GM10248 (cell line): ENCODE results near the gene OR10P1.

Experiments
- CTCF ChIA-PET: fragments of 300-600 bp; sonication (Branson Sonifier 250); formaldehyde crosslinking; extraction: SDS; loops from one replicate; lab custom pipeline; 2021; ENCODE audit warnings: antibody characterized with exemption; lab: Yijun Ruan, JAX
- POLR2A ChIA-PET: fragments of 350-650 bp; sonication (Branson Sonifier 250); formaldehyde crosslinking; extraction: SDS; loops from one replicate; lab custom pipeline; 2020; ENCODE audit warnings: antibody characterized with exemption; lab: Yijun Ruan, JAX
- DNase-seq: peaks from one replicate; pipeline ENCODE4 v3.0.0; 2012; ENCODE audit errors: extremely low spot score
- TF ChIP-seq, protein P1 (sequence below): IDR thresholded peaks from 2 replicates; pipeline ENCODE4 v1.5.1; 2012; ENCODE audit warnings: mild to moderate bottlenecking, low read depth; ENCODE audit errors: extremely low read depth, missing control alignments, control extremely low read depth

The OR10P1 gene

DNA sequence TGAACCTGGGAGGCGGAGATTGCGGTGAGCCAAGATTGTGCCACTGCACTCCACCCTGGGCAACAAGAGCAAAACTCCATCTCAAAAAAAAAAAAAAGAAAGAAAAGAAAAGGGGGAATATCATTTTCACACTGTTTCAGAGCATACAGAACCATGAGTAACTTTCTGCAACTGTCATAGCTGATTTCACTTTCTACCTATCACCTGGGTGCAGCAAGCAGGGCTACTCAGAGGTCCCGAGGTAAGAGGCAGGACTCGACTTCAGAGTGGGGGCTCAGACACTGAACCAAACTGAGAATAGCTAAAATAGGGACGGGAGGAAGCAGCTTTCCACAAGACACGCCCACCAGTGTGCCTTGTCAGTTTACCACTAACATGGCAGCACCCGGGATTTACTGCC lies 29.8 kb downstream of the OR10P1 start:
- ChIA-PET CTCF (interaction anchor here (0.8 to 2.2 kb wide), 5 partner anchors 10 to 20 kb away, joined by 3 to 10 read pairs (median 5); a partner anchor contains a TSS), POLR2A (no interaction called here)
- no peak for DNase-seq
- TF ChIP-seq, protein P1, sequence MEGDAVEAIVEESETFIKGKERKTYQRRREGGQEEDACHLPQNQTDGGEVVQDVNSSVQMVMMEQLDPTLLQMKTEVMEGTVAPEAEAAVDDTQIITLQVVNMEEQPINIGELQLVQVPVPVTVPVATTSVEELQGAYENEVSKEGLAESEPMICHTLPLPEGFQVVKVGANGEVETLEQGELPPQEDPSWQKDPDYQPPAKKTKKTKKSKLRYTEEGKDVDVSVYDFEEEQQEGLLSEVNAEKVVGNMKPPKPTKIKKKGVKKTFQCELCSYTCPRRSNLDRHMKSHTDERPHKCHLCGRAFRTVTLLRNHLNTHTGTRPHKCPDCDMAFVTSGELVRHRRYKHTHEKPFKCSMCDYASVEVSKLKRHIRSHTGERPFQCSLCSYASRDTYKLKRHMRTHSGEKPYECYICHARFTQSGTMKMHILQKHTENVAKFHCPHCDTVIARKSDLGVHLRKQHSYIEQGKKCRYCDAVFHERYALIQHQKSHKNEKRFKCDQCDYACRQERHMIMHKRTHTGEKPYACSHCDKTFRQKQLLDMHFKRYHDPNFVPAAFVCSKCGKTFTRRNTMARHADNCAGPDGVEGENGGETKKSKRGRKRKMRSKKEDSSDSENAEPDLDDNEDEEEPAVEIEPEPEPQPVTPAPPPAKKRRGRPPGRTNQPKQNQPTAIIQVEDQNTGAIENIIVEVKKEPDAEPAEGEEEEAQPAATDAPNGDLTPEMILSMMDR: no peak

DNA sequence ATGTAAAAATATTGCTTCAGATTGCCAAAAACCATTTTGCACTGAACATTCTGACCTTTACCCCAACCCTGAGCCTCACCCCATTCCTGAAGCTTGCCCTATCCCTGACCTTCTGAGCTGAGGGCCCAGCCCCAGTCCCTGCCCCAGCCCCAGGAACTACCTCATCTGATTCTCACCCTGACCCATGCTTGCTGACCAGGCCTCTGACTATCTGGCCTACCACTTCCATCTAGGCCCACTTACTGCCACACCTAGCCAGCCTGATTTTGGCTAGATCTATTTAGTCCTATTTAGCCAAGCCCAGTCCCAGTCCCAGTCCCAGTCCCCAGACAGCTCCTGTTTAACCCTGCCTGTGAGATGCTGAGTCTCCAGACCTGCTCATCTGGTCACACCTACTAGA lies 33.6 kb downstream of the OR10P1 start:
- TF ChIP-seq, protein P1: no peak
- POLR2A ChIA-PET: no interaction called here
- DNase-seq: no peak
- CTCF ChIA-PET: interaction anchor here (1.6 to 2.8 kb wide), 3 partner anchors 13 to 68 kb away, joined by 4 to 10 read pairs (median 4); no protein-coding TSS in a partner anchor

DNA sequence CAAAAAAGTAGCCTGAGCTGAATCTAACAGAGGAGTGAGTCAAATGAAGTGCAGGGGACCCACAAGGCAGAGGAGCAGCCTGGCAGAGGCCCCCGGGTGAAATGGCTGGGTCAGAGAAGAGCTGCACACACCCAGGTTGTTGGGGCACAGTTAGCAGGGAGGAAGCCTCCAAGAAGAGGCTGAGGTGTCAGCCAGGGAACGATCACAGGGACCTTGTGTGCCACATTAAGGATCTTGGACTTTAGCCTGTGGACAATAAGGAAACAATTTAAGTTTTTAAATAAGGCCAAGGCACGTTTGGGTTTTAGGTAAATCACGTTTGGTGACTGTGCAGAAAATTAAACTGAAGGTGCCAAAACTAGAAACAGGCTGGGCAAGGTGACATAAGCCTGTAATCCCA lies 35.1 kb downstream of the OR10P1 start:
- ChIA-PET CTCF (interaction anchor here (1.2 to 2.8 kb wide), 3 partner anchors 10 to 20 kb away, joined by 4 to 10 read pairs (median 6); a partner anchor contains a TSS), POLR2A (no interaction called here)
- TF ChIP-seq, protein P1: no peak
- DNase-seq: no peak

DNA sequence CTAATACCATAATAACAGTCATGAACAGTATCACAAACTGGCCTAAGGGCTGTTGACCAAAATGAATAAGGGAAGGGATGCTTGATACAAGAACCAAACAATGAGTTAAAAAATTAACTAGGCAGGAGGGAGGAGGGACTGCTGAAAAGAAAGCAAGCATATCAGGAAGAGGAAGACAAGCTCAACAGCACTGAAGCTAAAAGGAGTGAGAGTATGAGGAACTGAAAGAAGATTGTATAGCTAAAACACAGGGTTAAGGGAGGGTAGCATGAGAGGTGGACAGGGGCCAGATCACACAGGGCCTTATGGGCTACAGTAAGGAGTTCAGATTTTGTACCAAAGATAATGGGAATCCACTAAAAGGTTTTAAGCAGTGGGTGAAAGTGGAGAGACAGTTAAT lies 36.9 kb downstream of the OR10P1 start:
- POLR2A ChIA-PET: interaction anchor here (0.6 kb wide), 1 partner anchor 1420 kb away, joined by 4 read pairs; no protein-coding TSS in a partner anchor
- TF ChIP-seq, protein P1: no peak
- CTCF ChIA-PET: interaction anchor here (1.0 to 2.3 kb wide), 7 partner anchors 11 to 485 kb away, joined by 3 to 18 read pairs (median 4); no protein-coding TSS in a partner anchor
- peak; percentile 73 for DNase-seq

DNA sequence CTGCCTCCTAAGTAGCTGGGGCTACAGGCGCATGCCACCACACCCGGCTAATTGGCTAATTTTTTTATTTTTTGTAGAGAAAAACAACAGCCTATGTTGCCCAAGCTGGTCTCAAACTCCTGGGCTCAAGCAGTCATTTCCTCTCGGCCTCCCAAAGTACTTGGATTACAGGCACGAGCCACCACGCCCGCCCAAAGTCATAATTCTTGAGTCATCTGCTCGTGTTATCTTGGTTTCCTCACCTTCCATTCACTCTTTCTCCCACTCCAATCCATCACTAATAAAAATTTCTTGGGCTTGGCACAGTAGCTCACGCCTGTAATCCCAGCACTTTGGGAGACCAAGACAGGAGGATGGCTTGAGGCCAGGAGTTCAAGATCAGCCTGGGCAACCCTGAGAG lies 39.0 kb downstream of the OR10P1 start:
- DNase-seq: no peak
- TF ChIP-seq, protein P1: no peak
- ChIA-PET CTCF (interaction anchor here (1.0 to 1.3 kb wide), 2 partner anchors 19 to 31 kb away, joined by 3 read pairs; no protein-coding TSS in a partner anchor), POLR2A (no interaction called here)

DNA sequence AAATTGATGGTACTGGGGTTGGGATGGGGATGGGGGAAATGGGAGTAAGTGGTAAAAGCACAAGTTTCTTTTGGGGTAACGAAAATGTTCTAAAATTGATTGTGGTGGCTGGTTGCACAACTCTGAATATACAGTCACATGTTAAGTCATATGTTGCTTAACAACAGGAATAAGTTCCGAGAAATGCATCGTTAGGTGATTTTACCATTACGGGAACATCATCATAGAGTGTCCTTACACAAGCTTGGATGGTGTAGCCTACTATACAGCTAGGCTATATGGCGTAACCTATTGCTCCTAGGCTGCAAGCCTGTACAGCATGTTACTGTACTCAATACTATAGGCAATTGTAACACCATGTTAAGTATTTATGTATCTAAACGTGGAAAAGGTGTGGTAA lies 40.0 kb downstream of the OR10P1 start:
- ChIA-PET POLR2A (no interaction called here), CTCF (interaction anchor here (1.1 to 1.5 kb wide), 5 partner anchors 17 to 61 kb away, joined by 3 read pairs; partner anchors contain the start of gene ITGA7)
- DNase-seq: no peak

More for the DNA sequence above, 40.0 kb downstream of the OR10P1 start:
- TF ChIP-seq, protein P1: no peak
